DOHH2 (cell line): Measurements from ENCODE around the gene SATB1.

ENCODE experiments used
- EZH2phosphoT487 ChIP-seq: fragments of 200-600 bp; sonication (generic); IDR thresholded peaks from 2 replicates; pipeline ENCODE4 v1.6.1; 2017; ENCODE audit warnings: borderline replicate concordance, mild to moderate bottlenecking, antibody characterized with exemption, low read length, moderate library complexity, mixed read lengths
- TF ChIP-seq, protein P1 (sequence below): fragments of 200-600 bp; sonication (generic); IDR thresholded peaks from one replicate; pipeline ENCODE4 v1.5.1; 2014; ENCODE audit warnings: antibody characterized with exemption, mild to moderate bottlenecking, low read depth, low read length; ENCODE audit not compliant: poor library complexity, severe bottlenecking

DNA sequence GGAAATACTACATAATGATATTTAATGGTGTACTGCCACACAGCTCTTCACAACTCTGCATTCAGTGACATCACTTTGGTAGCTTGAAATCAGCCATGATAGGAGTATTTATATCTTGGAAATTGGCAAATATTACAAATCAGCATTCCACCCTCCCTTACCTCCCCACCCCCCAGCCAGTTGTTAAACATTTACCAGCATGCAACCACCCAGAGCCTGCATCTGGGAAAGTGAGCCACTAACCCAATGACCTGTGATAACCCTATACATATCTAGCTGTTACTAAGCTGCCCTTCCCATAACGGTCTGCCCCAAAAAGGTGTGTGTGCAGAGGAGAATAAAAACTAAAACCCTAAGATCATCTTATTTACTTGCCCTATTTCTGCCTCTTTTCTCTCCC, 44.6 kb upstream of the SATB1 start:
- TF ChIP-seq, protein P1, sequence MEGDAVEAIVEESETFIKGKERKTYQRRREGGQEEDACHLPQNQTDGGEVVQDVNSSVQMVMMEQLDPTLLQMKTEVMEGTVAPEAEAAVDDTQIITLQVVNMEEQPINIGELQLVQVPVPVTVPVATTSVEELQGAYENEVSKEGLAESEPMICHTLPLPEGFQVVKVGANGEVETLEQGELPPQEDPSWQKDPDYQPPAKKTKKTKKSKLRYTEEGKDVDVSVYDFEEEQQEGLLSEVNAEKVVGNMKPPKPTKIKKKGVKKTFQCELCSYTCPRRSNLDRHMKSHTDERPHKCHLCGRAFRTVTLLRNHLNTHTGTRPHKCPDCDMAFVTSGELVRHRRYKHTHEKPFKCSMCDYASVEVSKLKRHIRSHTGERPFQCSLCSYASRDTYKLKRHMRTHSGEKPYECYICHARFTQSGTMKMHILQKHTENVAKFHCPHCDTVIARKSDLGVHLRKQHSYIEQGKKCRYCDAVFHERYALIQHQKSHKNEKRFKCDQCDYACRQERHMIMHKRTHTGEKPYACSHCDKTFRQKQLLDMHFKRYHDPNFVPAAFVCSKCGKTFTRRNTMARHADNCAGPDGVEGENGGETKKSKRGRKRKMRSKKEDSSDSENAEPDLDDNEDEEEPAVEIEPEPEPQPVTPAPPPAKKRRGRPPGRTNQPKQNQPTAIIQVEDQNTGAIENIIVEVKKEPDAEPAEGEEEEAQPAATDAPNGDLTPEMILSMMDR, result no peak
- no peak for TF ChIP-seq EZH2phosphoT487
